Left ventricle myocardium inferior (tissue), 1 donor: ENCODE results near the gene BTRC. TPM values are rescaled to one million over a fixed set of nuclear protein-coding genes. Genes with fewer than 3 reads are reported as not detected.

ENCODE experiments used
- DNase-seq: peaks from one replicate; pipeline ENCODE4 v3.0.0-alpha.2; 2020
- H3K27ac ChIP-seq: fragments of 200-600 bp; replicated peaks from 2 replicates; pipeline ENCODE4 v1.8.0; 2021
- H3K27me3 ChIP-seq: fragments of 200-600 bp; 2 replicates; pipeline ENCODE4 v1.8.0; 2021; ENCODE audit warnings: low read depth
- H3K36me3 ChIP-seq: fragments of 200-600 bp; 2 replicates; pipeline ENCODE4 v1.8.0; 2021
- H3K4me1 ChIP-seq: fragments of 200-600 bp; 2 replicates; pipeline ENCODE4 v1.8.0; 2021
- H3K4me3 ChIP-seq: fragments of 200-600 bp; 2 replicates; pipeline ENCODE4 v1.8.0; 2021; ENCODE audit warnings: mild to moderate bottlenecking, moderate library complexity
- H3K9me3 ChIP-seq: fragments of 200-600 bp; replicated peaks from 2 replicates; pipeline ENCODE4 v1.8.0; 2021
- CTCF ChIP-seq: fragments of 200-600 bp; IDR thresholded peaks from 2 replicates; pipeline ENCODE4 v1.8.0; 2021; ENCODE audit warnings: antibody characterized with exemption, mild to moderate bottlenecking, borderline replicate concordance
- intact Hi-C: fragments of 100-400 bp; cut with micrococcal nuclease; formaldehyde crosslinking; loops from one replicate; pipeline ENCODE4 v1.11.0; 2022
- total RNA-seq: library from RNA; stranded (reverse); fragmentation: NEBNext Ultra II Directional; extraction: Animal tissue kit (Norgen Biotek cat#: 25700); gene quantifications from one replicate; pipeline ENCODE4 v1.2.1, GENCODE V29; 2021
- donor health status: DM: no; HTN: yes; CAD: no; lungs with severe emphysema.

BTRC gene
- total RNA-seq, 1 donor from 2014 or later: 34.8 TPM

GRCh38 chr10:101565936-101566332, 212.0 kb downstream of the BTRC start:
- H3K36me3 ChIP-seq: no peaks in the 10 kb centered on the region
- intact Hi-C loops: no loop called here
- no peak overlapping the region for H3K27ac ChIP-seq
- H3K27me3 ChIP-seq: peaks cover 82% of the 10 kb centered on the region
- TF ChIP-seq CTCF: no peak
- DNase-seq: no peak
- peak overlapping the region; percentile 54 for H3K4me3 ChIP-seq
- H3K4me1 ChIP-seq: peaks cover 26% of the 10 kb centered on the region
- H3K9me3 ChIP-seq: no peaks in the 10 kb centered on the region

- intact Hi-C loops: no loop called here
- no peaks in the 10 kb centered on the region for H3K36me3 ChIP-seq
- no peak for DNase-seq
- H3K4me1 ChIP-seq: peaks cover 27% of the 10 kb centered on the region
- H3K4me3 ChIP-seq: peak overlapping the region; percentile 54
- H3K27ac ChIP-seq: no peak overlapping the region
- H3K9me3 ChIP-seq: no peaks in the 10 kb centered on the region
- TF ChIP-seq CTCF: no peak
- H3K27me3 ChIP-seq: peaks cover 82% of the 10 kb centered on the region
Measured at GRCh38 chr10:101566333-101567164, 212.6 kb downstream of the BTRC start.

- Histone ChIP-seq H3K4me1 (peaks cover 27% of the 10 kb centered on the region), H3K4me3 (no peak overlapping the region), H3K27me3 (peaks cover 78% of the 10 kb centered on the region), H3K27ac (no peak overlapping the region), H3K36me3 (no peaks in the 10 kb centered on the region), H3K9me3 (peaks cover 5% of the 10 kb centered on the region)
- DNase-seq: no peak
- no peak for TF ChIP-seq CTCF
- intact Hi-C loops: no loop called here
Measured at GRCh38 chr10:101567165-101568006, 213.4 kb downstream of the BTRC start.

GRCh38 chr10:101568054-101568745, 214.2 kb downstream of the BTRC start:
- TF ChIP-seq CTCF: no peak
- no peak for DNase-seq
- Histone ChIP-seq H3K4me1 (peaks cover 27% of the 10 kb centered on the region), H3K36me3 (no peaks in the 10 kb centered on the region), H3K27ac (no peak overlapping the region), H3K9me3 (peaks cover 13% of the 10 kb centered on the region), H3K4me3 (no peak overlapping the region), H3K27me3 (peaks cover 70% of the 10 kb centered on the region)
- intact Hi-C loops: no loop called here

GRCh38 chr10:101569323-101569621, 215.3 kb downstream of the BTRC start:
- no peak for TF ChIP-seq CTCF
- intact Hi-C loops: no loop called here
- Histone ChIP-seq H3K9me3 (peaks cover 17% of the 10 kb centered on the region), H3K4me3 (peak overlapping the region; percentile 70), H3K4me1 (peaks cover 27% of the 10 kb centered on the region), H3K36me3 (no peaks in the 10 kb centered on the region), H3K27ac (no peak overlapping the region), H3K27me3 (peaks cover 59% of the 10 kb centered on the region)
- no peak for DNase-seq
